Erythroblast (primary cell): ENCODE data around the gene TYROBP.
"Not testable (repeated sequence)": the region's sequence is repeated elsewhere in the genome, so short reads cannot be mapped to it uniquely, and the experiment has no call there.

ENCODE experiments used
- DNase-seq, 2 experiments: peaks; one replicate each; lab custom pipeline; 2025; lab: John Stamatoyannopoulos, UW
- GATA1 ChIP-seq: IDR thresholded peaks from 2 replicates; pipeline ENCODE4 v1.6.1; 2011; ENCODE audit warnings: low read depth, mild to moderate bottlenecking, control low read depth, low read length, moderate library complexity
- POLR2A ChIP-seq: IDR thresholded peaks from 2 replicates; pipeline ENCODE4 v1.6.1; 2011; ENCODE audit warnings: mild to moderate bottlenecking, low read length

Gene TYROBP

GRCh38 chr19:35901055-35901644 lies 6.9 kb downstream of the TYROBP start:
- DNase-seq = no peak
- TF ChIP-seq POLR2A (no peak), GATA1 (no peak)

- DNase-seq = peak; percentile 66 to 67
- TF ChIP-seq POLR2A = no peak
These were observed 8.4 kb downstream of the TYROBP start for GRCh38 chr19:35899547-35900214.

DNA sequence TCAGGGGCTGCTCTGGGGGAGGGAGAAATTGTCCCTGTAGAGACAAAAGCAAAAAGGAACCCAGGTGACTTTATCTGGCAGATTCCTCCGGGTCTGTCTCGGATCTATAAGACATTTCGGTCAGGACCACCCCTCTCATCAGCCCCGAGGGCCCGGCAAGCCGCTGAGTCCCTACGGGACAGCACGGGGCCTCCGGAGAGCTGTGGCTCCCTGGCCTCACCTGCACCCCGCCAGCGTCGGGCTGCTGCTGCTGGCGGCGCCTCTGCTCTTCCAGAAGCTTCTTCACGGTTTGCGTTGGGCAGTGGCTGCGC lies 9.6 kb downstream of the TYROBP start:
- TF ChIP-seq POLR2A = peak; percentile 11
- TF ChIP-seq GATA1 = no peak
- DNase-seq = no peak

GRCh38 chr19:35897706-35898451 lies 10.2 kb downstream of the TYROBP start:
- no peak for TF ChIP-seq POLR2A
- TF ChIP-seq GATA1 = no peak
- DNase-seq = no peak

GRCh38 chr19:35896643-35897040 lies 11.5 kb downstream of the TYROBP start:
- TF ChIP-seq POLR2A (no peak), GATA1 (no peak)
- DNase-seq = no peak

GRCh38 chr19:35895911-35896642 lies 12.0 kb downstream of the TYROBP start:
- TF ChIP-seq POLR2A (no peak), GATA1 (no peak)
- DNase-seq = no peak

GRCh38 chr19:35894342-35894741 lies 13.8 kb downstream of the TYROBP start:
- DNase-seq = no peak
- TF ChIP-seq POLR2A (no peak), GATA1 (no peak)

DNA sequence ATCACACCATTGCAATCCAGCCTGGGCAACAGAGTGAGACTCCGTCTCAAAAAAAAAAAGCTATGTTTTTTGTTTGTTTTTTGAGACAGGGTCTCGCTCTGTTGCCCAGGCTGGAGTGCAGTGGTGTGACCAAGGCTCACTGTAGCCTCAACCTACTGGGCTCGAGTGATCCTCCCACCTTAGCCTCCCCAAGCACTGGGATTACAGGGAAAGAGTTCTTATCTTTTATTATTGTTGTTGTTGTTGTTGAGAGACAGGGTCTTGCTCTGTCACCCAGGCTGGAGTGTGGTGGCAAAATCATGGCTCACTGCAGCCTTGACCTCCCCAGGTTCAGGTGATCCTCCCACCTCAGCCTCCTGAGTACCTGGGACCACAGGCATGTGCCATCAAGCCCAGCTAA lies 16.3 kb downstream of the TYROBP start:
- not testable (repeated sequence) for DNase-seq

DNA sequence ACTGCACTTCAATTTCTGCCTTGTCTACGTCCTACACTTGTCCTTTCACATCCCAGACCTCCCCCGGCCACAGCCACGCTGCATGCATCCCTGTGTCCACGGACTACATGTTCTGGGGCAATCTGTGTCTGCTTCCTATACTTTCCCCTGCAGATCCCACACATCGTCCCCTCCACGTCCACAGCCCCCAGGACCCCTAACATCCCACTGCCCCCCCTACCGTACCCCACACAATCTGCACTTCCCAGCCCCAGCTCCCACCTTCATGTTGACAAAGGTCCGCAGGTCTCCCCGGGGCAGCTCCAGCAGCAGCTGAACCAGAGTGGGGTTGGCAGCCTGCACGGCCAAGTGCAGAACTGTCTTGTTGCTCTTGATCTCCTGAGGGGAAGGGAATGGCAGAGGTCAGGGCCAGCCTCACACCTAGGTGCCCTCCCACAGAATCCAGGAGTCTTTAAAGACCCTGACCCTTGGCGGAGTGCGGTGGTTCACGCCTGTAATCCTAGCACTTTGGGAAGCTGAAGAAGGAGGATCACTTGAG lies 17.9 kb downstream of the TYROBP start:
- TF ChIP-seq POLR2A = no peak
- no peak for TF ChIP-seq GATA1
- DNase-seq = no peak

DNA sequence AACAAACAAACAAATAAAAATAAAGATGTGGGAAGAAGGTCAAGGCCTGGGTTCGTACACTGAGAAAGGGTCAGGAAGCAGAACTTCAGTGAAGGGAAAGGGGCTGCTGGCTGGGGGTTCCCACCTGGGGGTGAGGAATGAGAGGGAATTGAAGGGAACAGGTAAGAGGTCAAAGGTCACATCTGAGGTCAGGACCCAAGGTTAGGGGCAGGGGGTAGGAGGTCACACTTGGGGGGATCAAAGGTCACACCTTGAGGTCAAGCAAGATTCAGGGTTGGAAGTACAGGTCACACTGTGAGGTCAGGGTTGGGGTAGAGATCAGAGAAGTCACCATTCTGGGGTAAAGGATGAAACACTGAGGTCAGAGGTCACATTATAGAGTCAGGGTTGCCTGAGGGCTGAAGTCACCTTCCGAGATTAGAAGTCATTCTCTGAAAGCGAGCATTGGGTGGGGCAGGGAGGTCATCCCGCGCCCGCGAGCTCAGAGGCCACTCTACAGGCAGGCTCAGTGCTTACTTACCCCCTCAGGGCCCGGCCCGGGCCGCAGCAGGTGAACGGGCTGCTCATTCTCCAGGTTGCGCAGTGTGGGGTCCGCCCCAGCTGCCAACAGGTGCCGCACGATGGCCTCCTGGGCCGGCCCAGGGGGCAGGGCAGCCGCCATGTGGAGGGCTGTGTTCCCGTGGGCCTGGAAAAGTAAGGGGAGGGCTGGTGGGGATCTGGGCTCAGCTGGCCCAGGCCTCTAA lies 18.6 kb downstream of the TYROBP start:
- DNase-seq = no peak
- TF ChIP-seq GATA1 = no peak
- TF ChIP-seq POLR2A = no peak

DNA sequence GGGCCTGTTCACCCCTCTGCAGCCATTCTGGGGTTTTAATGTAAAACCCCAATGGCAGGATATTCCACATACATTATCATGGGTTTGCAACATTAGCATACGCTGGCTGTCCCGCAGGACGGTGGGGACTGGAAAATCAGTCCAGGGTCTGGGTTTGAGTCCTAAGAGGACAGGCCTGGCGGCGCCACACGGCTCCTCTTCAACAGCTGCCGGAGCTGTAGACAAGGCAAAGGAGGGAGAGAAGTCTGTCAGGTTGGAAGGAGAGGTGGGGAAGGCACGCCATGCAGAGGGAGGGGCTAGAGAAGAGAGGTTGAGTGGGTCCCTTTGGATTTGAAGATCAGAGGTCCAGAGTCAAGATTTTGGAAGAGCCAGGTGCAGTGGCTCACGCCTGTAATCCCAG lies 19.7 kb downstream of the TYROBP start:
- TF ChIP-seq POLR2A = no peak
- no peak for TF ChIP-seq GATA1
- no peak for DNase-seq

DNA sequence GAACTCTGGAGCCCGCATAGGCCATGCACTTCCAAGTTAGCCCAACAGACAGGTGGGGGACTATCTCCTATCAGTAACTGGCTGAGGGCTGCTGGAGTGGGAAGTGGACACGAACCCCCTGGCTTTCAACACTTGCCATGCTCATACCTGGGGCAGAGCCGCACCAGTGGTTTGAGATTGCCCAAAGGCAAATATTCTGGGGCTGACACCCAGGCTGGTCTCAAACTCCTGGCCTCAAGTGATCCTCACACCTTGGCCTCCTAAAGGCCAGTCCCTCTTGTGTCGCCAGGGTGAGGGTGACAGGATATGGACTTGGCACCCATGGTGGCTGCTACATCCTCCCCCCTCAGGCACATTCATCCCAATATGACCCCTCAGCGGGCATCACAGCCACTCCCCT lies 20.9 kb downstream of the TYROBP start:
- no peak for DNase-seq
- TF ChIP-seq GATA1 (no peak), POLR2A (no peak)

DNA sequence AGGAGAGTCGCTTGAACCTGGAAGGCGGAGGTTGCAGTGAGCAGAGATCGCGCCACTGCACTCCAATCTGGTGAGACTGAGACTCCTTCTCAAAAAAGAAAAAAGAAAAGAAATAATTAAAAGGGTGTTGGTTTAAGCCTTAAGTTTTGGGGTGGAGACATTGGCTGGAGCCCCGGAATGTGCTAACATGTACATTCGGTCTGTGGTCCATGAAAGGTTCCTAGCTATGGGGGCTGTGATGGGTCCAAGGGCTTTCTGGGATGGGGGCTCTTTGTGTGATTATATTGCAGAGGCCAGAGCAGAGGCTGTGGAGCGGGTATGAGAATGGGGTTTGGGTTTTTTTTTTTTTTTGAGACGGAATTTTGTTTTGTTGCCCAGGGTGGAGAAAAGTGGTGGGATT lies 22.2 kb downstream of the TYROBP start:
- DNase-seq = no peak
- TF ChIP-seq GATA1 (no peak), POLR2A (no peak)
